HG03520 (cell line): ENCODE measurements around the gene CACNA1C.
"Not testable (repeated sequence)": the region's sequence is repeated elsewhere in the genome, so short reads cannot be mapped to it uniquely, and the experiment has no call there.

Source experiments
- ATAC-seq: cut with Tn5 transposase; IDR thresholded peaks from one replicate; pipeline ENCODE4 v1.9.1; 2021; ENCODE audit warnings: mild to moderate bottlenecking, moderate library complexity; ENCODE audit not compliant: unreplicated experiment

CACNA1C gene

DNA sequence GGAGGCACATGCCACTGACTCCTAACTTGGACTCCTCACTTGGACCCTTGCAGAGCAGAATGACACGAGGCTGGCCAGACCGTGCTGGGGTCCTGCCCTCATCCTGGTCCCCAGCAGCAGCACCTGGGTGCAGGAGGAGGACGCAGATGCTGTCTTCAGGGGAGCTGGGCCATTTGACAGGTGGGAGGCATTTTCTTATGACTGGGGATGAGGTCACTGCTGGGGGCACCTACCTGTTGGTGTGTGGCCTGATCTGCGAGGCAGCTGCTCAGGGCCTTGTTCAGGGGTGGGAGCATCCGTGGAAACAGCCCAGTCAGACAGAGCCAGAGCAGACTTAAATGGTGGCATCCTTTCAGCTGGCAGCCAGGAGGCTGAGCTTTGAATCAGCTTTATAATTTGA, 57.3 kb downstream of the CACNA1C start:
- ATAC-seq, result no peak

DNA sequence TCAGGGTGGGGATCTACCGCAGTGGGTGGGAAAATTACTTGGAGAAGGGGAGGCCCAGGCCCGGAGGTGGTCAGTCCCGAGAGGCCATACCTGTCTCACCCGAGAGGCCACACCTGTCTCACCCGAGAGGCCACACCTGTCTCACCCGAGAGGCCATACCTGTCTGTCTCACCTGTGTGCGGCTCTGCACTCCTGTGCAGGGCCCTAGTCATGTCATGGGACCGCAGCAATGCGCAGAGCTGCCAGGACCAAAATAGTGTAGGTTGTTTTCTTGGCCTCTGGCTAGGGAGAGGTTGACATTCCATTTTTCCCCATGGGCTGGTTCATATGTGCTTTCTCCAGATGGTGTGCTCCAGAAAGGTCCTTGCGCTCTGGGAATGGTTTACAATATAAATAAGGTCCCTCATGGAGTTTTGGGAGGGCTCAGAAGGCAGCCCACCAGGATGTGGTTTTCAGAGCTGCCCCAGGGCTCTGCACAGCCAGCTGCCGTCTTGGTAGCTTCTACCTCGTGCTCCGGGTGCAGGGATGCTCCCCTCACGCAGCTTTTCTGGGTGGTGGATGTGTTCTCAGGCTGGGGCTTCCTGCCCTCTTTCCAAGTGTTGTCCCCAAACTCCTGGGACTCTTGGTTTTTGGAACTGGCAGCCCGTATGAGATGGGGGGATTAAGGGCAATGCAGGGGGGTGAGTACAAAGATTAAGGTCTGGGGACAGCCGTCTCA, 58.2 kb downstream of the CACNA1C start:
- ATAC-seq, result no peak

DNA sequence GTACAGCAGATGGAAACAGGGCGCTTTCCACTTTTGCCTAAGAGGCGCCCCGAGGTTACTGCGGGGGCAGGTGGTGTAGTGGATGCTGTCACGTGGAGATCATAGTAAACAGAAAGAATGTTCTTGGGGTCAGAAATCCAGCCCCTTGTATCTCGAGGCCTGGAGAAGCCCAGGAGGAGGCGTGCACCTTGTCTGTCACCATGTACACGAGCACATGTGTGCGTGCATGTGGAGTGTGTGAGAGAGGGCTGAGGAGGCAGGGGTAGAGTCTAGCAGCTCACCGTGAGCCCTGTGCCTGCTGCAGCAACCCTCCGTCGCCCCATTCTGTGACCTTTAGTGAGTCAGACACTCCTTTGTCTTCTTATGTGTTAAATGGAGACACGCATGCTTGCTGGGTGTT, 59.0 kb downstream of the CACNA1C start:
- no peak for ATAC-seq

DNA sequence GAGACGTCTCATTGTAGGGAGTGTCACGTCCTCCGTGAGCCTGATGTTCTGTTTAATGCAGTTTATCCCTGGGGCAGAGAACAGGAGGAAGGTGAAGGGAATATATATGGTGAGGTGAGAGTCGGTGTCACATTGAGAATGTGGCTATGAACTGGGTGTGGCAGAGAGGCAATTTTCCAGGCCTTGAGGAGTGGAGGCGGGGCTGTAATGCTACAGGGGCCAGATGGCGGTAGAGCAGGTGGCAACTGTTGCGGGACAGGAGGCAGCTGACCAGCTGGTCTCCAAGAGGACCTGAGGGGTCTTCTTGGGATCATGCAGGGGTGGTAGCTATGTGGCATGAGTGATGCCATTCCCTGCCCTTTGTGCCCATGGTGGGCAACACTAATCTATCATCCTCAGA, 59.6 kb downstream of the CACNA1C start:
- no peak for ATAC-seq

DNA sequence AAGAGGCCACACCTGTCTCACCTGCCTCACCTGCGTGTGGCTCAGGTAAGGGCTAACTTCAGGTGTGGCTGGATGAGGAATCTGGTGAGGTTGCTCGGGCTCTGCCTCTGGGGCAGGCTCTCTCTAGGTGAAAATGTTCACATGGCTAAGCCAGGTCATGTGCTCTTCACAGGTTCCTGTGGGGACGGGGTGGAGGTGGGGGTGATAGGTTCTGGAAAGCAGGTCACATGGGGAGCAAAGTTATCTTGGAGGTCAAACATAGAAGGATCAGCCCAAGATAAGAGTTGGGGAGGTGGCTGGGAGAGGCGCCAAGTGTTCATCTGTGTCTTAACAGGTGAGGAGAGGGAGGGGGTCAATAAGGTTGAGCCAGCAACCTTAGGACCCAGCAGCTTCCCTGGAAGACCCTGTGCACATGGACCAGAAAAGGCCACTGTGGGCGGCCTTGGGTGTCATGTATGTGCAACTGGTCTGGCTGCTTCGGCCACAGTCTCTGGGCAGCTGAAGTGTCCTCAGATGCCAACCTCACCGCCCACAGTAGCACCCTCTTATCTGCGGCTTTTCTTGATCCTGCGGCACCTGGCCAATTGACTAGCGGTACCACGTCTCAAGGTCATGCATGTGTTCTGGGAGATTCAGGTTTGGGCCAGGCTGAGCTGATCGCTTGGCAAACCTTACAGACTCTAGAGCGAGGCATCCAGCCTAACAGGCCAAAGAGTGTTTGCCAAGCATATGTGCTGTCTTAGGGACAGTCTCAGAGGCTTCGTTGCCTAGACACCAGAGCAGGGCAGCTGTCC, 60.5 kb downstream of the CACNA1C start:
- ATAC-seq, result no peak

DNA sequence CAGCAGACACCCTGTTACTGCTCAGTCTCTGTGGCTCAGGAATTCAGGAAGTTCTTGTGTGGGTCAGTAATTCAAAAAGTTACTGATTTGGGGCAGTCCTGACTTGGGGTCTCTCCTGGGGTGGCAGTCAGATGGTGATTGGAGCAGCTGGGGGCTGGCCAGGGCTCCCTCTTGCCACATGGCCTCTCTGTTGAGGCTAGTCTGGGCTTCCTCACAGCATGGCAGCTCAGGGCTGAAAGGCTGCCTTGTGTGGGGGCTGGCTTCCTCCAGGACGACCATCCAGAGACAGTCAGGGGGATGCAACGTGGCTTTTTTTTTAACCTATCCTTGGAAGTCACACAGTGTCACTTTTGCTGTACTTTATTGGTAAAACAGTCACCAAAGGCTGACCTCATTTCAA, 61.3 kb downstream of the CACNA1C start:
- no peak for ATAC-seq

DNA sequence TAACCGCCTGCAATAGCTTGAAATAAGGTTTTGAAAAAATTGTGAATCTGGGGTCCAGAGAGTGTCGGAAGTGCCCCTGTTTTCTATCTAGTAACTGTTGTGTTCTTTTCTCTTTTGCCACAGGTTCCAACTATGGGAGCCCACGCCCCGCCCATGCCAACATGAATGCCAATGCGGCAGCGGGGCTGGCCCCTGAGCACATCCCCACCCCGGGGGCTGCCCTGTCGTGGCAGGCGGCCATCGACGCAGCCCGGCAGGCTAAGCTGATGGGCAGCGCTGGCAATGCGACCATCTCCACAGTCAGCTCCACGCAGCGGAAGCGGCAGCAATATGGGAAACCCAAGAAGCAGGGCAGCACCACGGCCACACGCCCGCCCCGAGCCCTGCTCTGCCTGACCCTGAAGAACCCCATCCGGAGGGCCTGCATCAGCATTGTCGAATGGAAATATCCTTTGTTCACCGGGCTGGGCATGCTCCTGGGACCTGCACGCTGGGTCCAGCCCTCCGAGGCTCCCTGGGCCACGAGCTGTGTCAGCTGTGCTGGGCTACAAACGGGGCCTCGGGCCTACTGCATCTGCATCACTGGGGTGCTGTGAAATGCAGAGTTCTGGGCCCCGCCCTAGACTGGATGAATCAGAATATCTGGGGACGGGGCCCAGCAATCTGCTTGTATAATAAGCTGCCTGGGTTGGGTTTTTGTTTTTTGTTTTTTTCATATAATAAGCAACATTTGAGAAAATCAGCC, 62.5 kb downstream of the CACNA1C start:
- ATAC-seq, result no peak

DNA sequence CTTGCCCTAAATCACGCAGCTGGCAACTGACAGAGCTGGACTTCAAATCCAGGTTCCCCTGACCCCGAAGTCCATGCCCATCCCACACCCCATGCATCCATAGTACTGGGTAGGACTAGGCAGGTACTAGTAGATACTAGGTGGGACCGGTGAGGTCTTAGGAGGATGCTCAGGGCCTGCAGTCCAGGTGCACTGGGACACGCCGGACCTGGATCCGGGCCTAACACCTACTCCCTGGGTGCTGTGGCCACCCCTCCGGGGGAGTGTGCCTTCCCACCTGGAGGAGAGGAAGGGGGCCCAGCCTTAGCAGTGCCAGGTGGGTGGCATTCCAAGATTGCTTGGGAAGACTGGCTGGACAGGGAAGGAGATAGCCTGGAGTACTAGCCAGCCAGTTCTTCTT, 64.8 kb downstream of the CACNA1C start:
- ATAC-seq, result no peak

DNA sequence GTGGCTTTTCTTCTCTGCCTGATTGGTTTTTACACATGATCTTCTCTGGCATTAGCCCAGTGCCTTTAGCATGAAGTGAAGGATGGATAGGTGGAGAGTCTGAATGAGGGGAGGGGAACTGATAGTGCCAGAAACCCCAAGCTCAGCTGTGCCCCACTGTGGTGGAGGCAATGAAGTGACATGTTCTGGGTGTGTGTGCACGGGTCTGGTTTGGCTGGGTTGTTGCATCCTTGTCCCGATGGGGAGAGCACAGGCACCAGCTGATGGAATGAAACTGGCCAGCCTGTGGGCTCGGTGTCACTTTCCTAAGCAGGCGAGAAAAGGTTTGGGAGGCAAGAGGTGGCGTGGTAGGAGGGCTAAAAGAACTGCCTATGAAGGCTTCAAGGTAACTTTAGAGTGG, 65.3 kb downstream of the CACNA1C start:
- ATAC-seq, result no peak

DNA sequence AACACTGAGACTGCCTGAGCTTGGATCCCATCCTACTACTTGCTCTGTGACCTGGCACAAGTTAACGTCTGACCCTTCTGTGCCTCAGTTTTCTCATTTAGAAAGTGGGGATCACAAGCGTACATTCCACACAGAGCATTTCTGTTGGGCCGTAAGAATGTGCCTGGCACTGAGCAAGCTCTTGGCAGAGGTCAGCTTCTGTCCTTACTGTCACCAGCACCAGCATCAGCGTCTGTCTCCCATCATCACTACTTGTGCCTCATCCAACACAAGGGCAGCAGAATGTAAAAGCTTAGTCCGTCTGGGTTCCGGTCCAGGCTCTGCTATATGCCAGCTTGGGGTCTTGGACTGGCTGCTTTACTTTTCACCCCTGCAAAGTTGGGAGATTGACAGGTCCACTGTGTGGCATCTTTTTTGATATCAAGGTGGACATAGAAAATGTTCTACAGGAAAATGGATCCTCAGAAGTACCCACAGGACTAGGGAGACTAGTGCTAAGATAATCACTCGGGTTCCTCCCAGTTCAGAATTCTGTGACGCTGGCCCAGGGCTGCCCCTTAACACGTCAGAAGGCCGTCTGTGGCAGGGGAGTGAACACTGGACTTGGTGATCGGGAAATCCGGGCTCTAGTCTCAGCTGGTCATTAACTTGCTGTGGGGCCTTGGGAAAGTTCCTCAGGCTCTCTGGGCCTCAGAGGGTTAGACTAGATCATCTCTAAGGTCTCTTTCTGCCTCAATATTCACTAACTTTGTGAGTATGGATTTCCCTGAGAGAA, 65.9 kb downstream of the CACNA1C start:
- ATAC-seq, result no peak

DNA sequence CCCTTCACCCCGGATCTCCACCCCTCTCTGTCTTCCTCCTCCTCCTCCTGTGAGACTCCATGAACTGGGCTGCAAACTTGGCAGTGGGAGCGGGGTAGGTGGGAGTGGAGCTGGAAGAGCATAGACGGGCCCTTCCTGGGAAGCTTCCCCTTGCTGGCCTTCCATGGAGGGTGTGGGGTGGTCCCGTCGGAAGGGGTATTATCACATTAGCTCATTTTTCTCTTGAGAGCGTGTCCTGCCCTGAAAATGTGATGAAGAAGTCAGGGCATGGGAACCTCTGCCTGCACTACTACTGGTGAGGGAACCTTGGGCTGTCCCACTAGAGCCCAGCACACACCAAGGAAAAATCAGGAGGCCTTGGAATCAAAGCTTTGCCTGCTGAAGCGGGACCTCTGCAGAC, 66.5 kb downstream of the CACNA1C start:
- ATAC-seq, result no peak

DNA sequence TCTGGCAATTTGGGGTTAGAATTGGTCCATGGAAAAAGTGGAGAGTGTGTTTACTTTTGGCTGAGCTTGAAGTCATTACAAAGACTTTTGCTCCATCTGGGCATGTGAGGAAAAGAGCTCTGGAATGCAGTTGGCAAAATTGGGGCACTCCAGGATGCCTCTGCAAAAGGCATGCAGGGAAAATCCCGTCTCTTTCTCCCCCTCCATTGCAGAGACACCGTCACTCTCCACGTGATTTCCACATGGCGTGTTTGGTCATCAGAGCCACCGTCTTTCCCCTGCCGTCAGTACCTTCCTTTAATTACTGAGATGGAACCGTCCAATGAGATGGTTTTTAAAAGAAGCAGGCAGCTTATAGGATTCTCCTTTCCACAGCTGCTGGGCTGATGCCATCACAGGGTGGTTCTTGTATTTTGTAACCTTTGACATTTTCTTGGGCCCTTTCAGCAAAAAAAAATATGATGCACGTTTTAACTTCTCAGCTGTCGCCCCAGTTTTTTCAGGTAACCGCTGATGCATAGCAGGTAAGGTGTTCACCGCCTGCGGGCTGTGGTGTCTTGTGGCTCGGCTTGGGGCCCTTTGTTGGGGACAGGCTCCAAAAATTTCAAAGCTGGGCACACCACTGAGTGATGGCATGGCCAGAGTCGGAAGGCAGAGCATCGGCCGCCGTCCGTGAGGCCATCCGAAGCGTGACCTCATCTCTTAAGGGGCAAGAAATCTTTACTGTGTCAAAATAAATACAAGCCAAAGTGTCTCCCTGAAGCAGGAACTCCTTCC, 68.4 kb downstream of the CACNA1C start:
- ATAC-seq, result no peak

DNA sequence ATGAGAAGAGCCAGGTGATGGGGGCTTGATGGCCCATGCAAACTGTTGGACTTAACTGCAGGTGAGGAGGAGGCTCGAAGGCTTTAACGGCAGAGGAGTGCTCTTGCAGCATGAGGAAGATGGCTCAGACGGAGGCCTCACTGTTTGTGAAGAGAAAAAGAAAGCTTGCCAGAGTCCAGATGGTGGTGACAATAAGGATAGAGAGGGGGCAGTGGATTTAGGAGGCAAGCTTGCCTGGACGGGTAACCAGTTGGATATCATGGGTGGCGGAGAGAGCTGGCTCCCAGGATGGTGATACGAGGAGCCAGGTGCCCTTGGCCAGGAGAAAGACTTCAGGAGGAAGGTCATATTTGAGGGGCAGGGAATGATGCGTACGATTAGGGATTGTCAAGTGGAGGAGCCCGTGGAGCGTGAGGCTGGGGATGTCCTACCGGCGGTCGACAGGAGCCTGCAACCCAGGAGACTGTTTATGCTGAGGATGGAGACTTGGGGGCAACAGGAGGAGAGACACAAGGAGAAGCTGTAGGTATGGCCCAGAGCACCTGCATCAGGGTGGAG, 71.8 kb downstream of the CACNA1C start:
- no peak for ATAC-seq

DNA sequence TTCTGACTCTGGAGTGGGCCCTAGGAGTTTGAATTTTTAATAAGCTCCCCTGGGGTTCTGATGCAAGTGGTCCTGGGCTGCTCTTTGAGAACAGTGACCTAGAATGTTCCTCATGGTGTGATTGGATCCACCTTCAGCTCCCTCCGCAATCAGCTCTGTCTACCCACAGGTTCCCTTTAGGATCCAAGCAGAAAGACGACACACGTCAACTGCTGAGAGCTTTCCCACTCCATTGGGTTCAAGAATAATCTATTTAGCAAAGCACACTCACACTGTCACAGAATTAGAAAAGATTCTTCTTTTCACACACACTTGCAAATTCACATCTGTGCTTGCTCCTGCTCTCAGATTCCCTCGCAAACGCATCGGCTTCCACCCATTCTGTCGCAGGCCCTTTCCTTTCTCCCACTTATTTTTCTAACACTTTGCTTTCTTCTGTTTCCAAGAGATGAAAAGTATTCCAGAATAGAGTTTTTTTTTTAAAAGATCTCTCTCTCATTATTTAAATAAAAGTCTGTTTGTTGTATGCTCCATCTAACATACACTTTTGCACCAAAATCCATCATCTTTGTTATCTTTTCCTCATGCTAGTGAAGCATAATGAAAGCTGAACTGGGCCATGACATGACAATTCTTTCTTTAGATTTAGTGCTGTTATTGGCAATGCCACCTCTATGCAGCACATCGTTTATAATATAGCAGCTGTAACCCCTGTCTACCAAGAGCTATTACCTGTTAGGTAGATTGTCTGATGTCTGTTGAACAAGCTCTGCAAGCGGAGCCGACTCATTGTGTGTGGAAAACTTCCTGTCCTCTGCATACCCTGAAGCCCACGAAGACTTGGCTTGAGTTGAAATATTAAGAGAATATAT, 73.1 kb downstream of the CACNA1C start:
- no peak for ATAC-seq

DNA sequence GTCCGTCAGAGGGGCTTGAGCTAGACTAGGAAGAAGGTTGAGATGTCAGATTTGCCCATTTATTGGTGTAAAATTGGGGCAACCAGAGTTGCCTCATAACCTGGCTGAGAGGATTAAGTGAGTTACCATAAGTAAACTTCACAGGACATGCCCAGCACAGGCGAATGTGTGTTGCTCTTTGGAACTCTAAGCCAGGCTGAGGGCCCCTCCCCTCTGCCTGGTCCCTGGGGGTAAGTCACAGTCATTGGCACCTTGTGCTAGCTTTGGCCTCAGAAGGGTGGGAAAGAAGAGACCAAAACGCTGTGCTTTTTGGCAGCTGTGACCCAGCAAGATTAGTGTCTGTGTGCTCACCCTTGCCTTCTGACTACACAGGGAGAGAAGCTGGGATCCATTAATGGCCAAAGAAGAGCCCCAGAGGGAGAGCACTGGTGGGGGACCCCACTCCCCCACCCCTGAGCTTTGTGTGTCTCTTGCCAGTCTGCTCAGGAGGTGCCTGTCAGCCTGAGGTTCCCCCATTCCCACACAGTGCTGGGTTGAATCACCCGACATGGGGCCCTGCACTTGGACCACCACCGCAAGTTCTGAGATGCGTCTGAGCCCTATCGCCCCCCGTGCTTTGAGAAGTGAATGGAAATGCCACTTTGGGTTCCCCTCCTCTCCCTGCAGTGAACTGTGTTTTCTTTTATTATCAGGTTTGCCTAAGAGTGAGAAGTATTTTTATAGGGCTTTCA, 74.1 kb downstream of the CACNA1C start:
- no peak for ATAC-seq

DNA sequence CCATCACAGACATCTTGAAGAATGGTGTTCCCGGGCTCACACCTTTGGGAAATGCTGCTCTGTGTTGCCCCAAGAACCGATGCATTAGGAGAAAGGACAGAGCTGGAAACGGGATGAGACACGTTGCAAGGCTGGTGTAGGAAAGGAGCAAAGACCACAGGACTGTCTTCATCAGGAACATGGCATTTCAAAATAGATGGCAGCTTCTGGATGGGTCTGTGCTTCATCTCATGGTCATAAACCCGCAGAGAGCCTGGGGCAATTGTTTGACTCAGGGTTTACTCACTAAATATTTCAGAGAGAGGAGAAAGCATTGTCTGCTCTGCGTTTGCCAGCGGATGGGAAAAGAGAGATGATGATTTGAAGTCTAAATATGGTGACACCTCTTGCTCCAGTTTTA, 76.3 kb downstream of the CACNA1C start:
- no peak for ATAC-seq

DNA sequence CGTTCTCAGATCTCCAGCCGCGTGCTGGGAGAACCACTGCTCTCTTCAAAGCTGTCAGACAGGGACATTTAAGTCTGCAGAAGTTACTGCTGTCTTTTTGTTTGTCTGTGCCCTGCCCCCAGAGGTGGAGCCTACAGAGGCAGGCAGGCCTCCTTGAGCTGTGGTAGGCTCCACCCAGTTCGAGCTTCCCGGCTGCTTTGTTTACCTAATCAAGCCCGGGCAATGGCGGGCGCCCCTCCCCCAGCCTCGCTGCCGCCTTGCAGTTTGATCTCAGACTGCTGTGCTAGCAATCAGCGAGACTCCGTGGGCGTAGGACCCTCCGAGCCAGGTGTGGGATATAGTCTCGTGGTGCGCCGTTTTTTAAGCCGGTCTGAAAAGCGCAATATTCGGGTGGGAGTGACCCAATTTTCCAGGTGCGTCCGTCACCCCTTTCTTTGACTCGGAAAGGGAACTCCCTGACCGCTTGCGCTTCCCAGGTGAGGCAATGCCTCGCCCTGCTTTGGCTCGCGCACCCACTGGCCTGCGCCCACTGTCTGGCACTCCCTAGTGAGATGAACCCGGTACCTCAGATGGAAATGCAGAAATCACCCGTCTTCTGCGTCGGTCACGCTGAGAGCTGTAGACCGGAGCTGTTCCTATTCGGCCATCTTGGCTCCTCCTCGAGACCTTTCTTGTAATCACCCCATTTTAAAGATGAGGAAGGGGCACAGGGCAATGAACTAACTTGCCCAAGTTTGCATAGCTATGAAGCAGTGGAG, 83.1 kb downstream of the CACNA1C start:
- not testable (repeated sequence) for ATAC-seq

DNA sequence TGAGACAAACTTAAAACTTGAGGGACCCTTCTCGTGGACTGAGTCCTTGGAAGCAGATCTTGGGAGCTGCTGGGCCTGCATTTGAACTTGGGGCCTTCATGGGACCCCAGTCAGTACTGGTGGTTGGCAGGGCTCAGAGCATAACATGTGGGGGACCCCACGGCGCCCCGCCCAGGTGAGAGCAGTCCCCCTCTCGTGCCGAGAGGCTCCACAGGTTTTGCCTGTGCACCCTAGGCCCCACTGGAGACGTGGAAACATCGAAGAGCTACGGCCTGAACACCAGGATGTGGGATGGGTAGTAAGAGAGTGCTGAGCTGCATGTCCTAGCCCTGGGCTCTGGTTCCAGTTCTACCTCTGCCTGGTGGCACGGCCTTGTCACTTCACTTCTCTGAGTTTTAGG, 84.1 kb downstream of the CACNA1C start:
- ATAC-seq, result no peak
